Osteocyte (in vitro differentiated cells): Measurements from ENCODE around the gene RASSF1. TPM values are rescaled to one million over a fixed set of nuclear protein-coding genes. Genes with fewer than 3 reads are reported as not detected.

Experiments used
- DNase-seq: peaks from one replicate; pipeline ENCODE4 v3.0.0; 2021; ENCODE audit warnings: mixed read lengths; ENCODE audit not compliant: unreplicated experiment; ENCODE audit errors: extremely low spot score
- H3K27ac Mint-ChIP-seq: one replicate; pipeline ENCODE4 v1.8.0; 2021; ENCODE audit warnings: mild to moderate bottlenecking, mixed read lengths; ENCODE audit not compliant: unreplicated experiment
- H3K27me3 Mint-ChIP-seq: one replicate; pipeline ENCODE4 v1.8.0; 2021; ENCODE audit warnings: mixed read lengths; ENCODE audit not compliant: unreplicated experiment
- H3K36me3 Mint-ChIP-seq: one replicate; pipeline ENCODE4 v1.8.0; 2021; ENCODE audit warnings: mixed read lengths; ENCODE audit not compliant: unreplicated experiment
- H3K4me1 Mint-ChIP-seq: one replicate; pipeline ENCODE4 v1.8.0; 2021; ENCODE audit warnings: mixed read lengths; ENCODE audit not compliant: unreplicated experiment
- H3K4me3 Mint-ChIP-seq: one replicate; pipeline ENCODE4 v1.8.0; 2021; ENCODE audit warnings: mild to moderate bottlenecking, moderate library complexity, mixed read lengths; ENCODE audit not compliant: unreplicated experiment
- H3K9me3 Mint-ChIP-seq: one replicate; pipeline ENCODE4 v1.8.0; 2021; ENCODE audit warnings: mixed read lengths; ENCODE audit not compliant: unreplicated experiment
- CTCF ChIP-seq: fragments of 200-600 bp; sonication (generic); IDR thresholded peaks from 2 replicates; pipeline ENCODE4 v1.5.0; 2021; ENCODE audit warnings: antibody characterized with exemption, mild to moderate bottlenecking, moderate library complexity
- total RNA-seq: library from RNA; stranded (reverse); gene quantifications from 2 replicates; pipeline ENCODE4 v1.2.1, GENCODE V29; 2021

RASSF1 gene
- total RNA-seq, 1 donor from 2014 or later = 12.8 TPM

GRCh38 chr3:50385754-50386153 is 45.1 kb upstream of the RASSF1 start:
- H3K4me1 Mint-ChIP-seq = peaks cover 4% of the 10 kb centered on the region
- no peak overlapping the region for H3K4me3 Mint-ChIP-seq
- H3K9me3 Mint-ChIP-seq = no peaks in the 10 kb centered on the region
- no peaks in the 10 kb centered on the region for H3K36me3 Mint-ChIP-seq
- peaks cover 9% of the 10 kb centered on the region for H3K27me3 Mint-ChIP-seq
- no peak for DNase-seq
- no peak overlapping the region for H3K27ac Mint-ChIP-seq
- TF ChIP-seq CTCF = no peak

- no peak overlapping the region for H3K4me3 Mint-ChIP-seq
- no peak for DNase-seq
Observed at GRCh38 chr3:50383750-50384149, 43.1 kb upstream of the RASSF1 start.

DNA sequence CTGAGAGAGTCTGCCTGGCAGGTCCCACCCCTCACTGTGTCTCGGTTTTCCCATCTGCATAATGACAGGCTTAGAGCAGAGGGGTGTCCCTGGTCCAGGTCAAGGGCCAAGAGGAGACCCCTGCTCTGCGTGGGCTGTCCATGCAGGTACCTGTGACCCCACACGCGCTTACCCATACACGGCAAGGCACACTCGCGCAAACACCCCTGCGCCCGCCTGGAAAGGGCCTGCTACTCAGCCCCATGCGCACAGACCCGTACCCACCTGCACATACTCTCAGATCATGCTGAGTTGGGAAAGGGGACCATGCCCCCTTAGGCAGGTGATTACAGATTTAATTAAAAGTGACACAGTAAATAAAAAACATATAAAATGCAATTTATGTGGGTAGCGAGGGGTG is 42.1 kb upstream of the RASSF1 start:
- Mint-ChIP-seq H3K4me1 (peaks cover 4% of the 10 kb centered on the region), H3K27me3 (peaks cover 9% of the 10 kb centered on the region), H3K9me3 (no peaks in the 10 kb centered on the region), H3K27ac (no peak overlapping the region), H3K36me3 (no peaks in the 10 kb centered on the region), H3K4me3 (no peak overlapping the region)
- no peak for DNase-seq
- TF ChIP-seq CTCF = no peak

More at GRCh38 chr3:50383750-50384149, 43.1 kb upstream of the RASSF1 start:
- no peak for TF ChIP-seq CTCF
- peaks cover 9% of the 10 kb centered on the region for H3K27me3 Mint-ChIP-seq
- no peaks in the 10 kb centered on the region for H3K9me3 Mint-ChIP-seq
- no peak overlapping the region for H3K27ac Mint-ChIP-seq
- no peaks in the 10 kb centered on the region for H3K36me3 Mint-ChIP-seq
- H3K4me1 Mint-ChIP-seq = peaks cover 4% of the 10 kb centered on the region

DNA sequence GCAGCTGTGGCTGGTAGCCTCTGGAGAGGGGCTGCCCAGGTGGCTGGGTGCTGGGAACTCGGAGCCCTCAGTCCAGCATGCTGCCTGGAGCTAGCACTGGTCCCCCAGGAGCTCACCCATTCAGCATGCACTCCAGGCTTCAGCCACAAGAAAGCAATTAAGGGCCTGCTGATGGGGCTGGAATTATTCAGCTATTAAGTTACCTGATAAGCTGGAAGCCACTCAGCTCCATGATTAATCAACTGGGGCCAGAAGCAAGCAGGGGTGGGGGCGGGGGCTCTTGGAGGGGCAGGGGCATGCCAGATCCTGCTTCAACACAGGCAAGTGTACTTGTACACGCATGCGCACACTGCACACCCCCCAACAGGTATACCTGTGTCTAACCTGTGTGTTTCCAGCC is 40.7 kb upstream of the RASSF1 start:
- no peak overlapping the region for H3K27ac Mint-ChIP-seq
- H3K36me3 Mint-ChIP-seq = no peaks in the 10 kb centered on the region
- peaks cover 9% of the 10 kb centered on the region for H3K27me3 Mint-ChIP-seq
- H3K4me3 Mint-ChIP-seq = no peak overlapping the region
- DNase-seq = no peak
- H3K4me1 Mint-ChIP-seq = peaks cover 4% of the 10 kb centered on the region
- no peak for TF ChIP-seq CTCF
- H3K9me3 Mint-ChIP-seq = no peaks in the 10 kb centered on the region

- no peaks in the 10 kb centered on the region for H3K36me3 Mint-ChIP-seq
- DNase-seq = no peak
- H3K9me3 Mint-ChIP-seq = no peaks in the 10 kb centered on the region
- no peak overlapping the region for H3K4me3 Mint-ChIP-seq
- no peak overlapping the region for H3K27ac Mint-ChIP-seq
- TF ChIP-seq CTCF = no peak
- H3K27me3 Mint-ChIP-seq = peaks cover 9% of the 10 kb centered on the region
- peaks cover 4% of the 10 kb centered on the region for H3K4me1 Mint-ChIP-seq
Observed at GRCh38 chr3:50380405-50381085, 39.9 kb upstream of the RASSF1 start.
